Suppressor macrophage treated with lipopolysaccharide for 4 hours (primary cell): ENCODE results near the gene RPP30.
"Not testable (repeated sequence)": the region's sequence is repeated elsewhere in the genome, so short reads cannot be mapped to it uniquely, and the experiment has no call there.

Experiments
- DNase-seq: peaks from one replicate; pipeline ENCODE4 v3.0.0-alpha.2; 2020

The RPP30 gene

GRCh38 chr10:90872648-90873020 lies 860 bp downstream of the RPP30 start:
- DNase-seq: no peak

DNA sequence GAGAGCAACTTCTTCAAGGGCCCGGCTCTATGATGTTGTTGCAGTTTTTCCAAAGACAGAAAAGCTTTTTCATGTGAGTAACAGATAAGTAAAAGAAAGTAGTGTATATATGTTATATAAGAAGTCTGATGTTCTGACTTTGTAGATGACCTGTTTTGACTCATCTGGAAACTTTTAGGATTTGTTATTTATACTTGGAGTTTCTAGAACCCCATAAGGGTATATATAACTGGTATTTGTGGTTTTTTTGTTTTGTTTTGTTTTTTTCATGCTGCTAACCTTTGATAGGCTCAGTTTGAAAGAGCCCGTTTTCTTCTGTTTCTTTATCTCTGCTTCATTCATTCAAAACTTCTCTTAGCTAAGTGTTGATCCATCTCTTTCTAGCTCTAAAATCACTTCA lies 7.3 kb downstream of the RPP30 start:
- DNase-seq: no peak

- DNase-seq: peak; percentile 53
Measured at GRCh38 chr10:90880059-90880719, 8.4 kb downstream of the RPP30 start.

- no peak for DNase-seq
Measured at GRCh38 chr10:90884431-90884830, 12.7 kb downstream of the RPP30 start.

GRCh38 chr10:90885176-90885575 lies 13.4 kb downstream of the RPP30 start:
- DNase-seq: no peak

- DNase-seq: no peak
Measured at GRCh38 chr10:90887555-90887954, 15.8 kb downstream of the RPP30 start.

- no peak for DNase-seq
Measured at GRCh38 chr10:90888387-90888786, 16.6 kb downstream of the RPP30 start.

- DNase-seq: peak; percentile 15
Measured at GRCh38 chr10:90889636-90890035, 17.9 kb downstream of the RPP30 start.

- no peak for DNase-seq
Measured at GRCh38 chr10:90890347-90890746, 18.6 kb downstream of the RPP30 start.

DNA sequence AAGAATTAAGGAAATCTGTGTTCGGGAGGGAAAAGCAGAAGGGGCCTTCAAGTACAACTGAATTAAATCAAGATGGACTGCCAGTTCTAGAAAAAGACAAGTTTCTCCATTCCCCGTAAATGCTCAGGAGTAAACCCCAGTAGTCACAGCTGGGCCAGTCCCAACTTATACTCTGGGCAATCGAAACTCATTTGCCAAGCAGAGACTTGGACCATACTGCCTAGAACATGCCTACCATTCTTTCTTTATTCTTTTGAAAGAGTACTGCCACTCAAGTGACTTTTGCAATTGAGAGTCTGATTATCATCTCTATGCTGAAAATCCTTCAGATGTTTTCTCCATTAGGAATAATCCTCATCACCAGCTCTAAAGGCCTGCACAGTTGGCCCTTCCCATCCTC lies 21.4 kb downstream of the RPP30 start:
- no peak for DNase-seq

DNA sequence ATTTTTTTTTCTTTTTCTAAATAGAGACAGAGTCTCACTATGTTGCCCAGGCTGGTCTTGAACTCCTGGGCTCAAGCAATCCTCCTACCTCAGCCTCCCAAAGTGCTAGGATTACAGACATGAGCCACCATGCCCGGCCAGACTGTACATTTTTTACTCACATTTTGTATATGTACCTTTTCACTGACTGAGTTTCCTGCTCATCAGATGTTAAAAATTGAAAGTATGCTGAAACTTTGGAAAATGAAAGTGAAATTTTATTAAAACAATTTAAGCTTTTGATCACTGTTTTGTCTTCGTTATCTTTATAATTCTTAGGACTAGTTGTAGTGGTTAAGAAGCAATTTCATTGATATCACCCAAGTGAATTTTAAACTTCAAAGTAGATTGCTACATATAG lies 25.1 kb downstream of the RPP30 start:
- DNase-seq: not testable (repeated sequence)

GRCh38 chr10:90905925-90906324 lies 34.2 kb downstream of the RPP30 start:
- no peak for DNase-seq

DNA sequence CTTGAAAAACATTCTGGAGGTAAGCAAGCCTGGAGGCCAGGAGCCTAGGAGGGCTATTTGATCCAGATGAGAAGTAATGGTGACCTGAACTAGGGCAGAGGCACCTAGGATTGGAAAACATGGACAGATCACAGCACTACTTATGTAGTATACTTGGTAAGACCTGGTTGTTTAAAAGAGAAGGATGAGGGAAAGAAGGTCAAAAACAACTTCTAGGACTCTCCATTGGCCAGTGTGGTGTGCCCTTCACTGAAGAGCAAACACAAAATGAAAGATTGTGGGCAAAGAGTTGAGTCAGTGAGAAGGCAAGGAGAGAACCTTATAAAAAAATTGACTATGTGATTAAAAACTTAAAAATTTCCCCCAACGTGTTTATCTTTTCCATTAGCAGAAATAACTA lies 34.8 kb downstream of the RPP30 start:
- no peak for DNase-seq

GRCh38 chr10:90911133-90912051 lies 39.6 kb downstream of the RPP30 start:
- DNase-seq: peak; percentile 80

DNA sequence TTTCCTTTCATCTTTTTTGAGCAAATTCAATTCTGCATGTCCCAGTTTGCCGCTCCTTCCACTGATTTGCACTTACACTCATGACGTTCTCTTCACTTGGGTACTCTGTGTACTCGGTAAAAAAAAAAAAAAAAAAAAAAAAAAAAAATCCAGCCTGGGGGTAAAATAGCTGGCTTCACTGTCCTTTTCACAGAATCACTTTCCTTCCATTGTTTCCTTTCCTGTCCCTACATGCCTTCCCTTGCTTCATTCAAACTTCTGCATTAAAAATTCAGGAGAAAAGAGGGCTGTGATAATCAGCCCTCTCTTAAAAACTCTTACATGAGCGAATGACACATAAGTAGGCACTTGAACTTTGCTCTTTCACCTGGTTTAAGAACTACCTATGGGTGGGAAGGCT lies 40.4 kb downstream of the RPP30 start:
- DNase-seq: no peak

DNA sequence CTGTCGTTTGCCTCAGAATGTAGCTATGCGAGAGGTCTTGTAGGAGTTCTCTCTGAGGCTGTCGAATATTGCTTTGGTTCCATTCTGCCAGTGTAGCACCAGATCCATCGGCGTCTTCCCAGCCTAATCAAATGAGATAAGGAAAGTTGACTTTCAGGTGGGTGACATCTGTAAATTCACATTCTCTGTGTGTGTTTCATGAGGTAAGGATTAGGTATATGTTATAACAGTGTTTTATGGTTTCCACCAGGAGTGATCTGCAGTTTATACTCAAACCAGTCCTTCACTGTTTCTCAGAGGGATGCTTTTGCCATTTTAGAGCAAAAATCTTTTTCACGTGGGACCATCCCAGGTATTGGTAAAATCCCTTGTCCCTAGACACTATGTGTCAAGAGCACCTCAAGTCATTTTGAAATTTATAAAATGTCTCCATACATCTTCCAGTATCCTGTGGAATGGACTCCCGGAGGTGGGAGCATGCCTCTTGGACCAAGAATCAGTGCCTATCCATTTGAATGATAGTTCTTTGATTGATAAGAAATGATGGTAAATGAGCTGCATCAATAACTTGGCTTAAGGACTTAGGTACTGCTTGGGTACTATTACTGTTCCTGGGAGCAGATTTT lies 41.2 kb downstream of the RPP30 start:
- no peak for DNase-seq

DNA sequence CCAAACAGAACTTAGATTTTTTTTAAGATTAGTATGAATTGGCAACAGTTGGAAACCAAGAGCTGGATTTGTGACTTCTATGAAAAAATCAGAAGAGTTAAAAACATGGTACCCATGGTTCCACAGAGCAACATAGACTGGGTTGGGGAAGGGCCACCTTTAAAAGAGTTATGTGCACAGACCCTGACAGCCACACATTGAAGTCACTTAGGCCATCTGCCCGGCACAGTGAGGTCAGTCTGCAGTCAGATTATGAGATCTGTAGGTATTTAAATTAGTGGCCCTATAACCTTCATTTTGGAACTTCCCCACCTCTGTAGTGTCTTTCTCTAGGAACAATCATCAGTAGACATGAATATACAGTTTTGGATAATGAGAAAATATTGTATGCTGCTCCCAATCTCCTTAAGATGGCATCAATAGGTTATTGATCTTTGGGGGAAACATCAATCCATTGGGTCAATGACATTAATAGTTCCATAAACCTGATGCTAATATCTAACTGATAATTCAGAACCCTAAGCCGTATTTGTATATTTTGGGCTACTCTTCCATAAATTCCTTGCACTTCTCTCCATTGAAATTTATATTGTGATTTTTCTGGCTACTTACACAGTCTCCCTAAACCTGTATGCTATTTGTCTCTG lies 42.1 kb downstream of the RPP30 start:
- DNase-seq: no peak

DNA sequence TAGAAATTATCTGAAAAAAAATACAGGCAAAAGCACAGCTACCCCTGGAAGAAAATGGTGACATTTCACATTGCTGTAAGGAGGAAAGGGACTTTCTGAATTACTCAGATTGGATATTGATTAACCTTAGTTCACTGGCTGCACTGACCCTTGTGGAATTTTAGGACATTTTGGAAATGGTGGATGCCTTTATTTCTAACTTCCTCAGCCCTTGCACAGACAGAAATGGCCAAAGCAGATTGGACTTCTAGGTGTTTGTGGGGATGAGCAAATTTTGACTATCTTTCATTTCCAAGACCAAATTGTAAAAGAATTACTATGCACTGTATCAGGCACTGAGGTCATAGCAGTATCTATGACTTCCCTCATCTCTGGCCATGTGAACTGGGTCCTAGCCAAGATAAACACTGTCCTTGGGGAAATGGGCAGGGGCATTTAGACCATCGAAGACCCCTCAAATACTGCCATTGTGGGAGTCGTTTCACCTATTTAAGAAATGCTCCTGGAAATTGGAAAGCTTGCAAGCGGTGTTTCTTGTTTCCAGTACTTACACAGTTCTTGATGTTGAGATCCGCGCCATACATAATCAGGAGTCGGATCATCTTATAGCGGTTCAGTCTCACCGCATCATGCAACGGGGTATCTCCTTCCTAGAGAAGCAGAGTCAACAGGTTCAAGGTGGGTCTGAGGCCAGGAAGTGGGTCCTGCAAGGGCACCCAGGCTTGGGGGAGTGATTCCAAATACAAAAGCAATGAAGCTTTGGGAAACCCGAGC lies 43.4 kb downstream of the RPP30 start:
- DNase-seq: no peak

GRCh38 chr10:90915766-90916075 lies 43.9 kb downstream of the RPP30 start:
- no peak for DNase-seq

- DNase-seq: no peak
Measured at GRCh38 chr10:90916392-90917237, 44.8 kb downstream of the RPP30 start.

GRCh38 chr10:90917238-90917967 lies 45.6 kb downstream of the RPP30 start:
- DNase-seq: peak; percentile 17
